GM19467 (cell line): ENCODE measurements around the gene ZNF320.
"Not testable (repeated sequence)": the region's sequence is repeated elsewhere in the genome, so short reads cannot be mapped to it uniquely, and the experiment has no call there.

Source experiments
- ATAC-seq: cut with Tn5 transposase; IDR thresholded peaks from one replicate; pipeline ENCODE4 v1.9.1; 2021; ENCODE audit warnings: mild to moderate bottlenecking, moderate library complexity; ENCODE audit not compliant: unreplicated experiment

The ZNF320 gene

DNA sequence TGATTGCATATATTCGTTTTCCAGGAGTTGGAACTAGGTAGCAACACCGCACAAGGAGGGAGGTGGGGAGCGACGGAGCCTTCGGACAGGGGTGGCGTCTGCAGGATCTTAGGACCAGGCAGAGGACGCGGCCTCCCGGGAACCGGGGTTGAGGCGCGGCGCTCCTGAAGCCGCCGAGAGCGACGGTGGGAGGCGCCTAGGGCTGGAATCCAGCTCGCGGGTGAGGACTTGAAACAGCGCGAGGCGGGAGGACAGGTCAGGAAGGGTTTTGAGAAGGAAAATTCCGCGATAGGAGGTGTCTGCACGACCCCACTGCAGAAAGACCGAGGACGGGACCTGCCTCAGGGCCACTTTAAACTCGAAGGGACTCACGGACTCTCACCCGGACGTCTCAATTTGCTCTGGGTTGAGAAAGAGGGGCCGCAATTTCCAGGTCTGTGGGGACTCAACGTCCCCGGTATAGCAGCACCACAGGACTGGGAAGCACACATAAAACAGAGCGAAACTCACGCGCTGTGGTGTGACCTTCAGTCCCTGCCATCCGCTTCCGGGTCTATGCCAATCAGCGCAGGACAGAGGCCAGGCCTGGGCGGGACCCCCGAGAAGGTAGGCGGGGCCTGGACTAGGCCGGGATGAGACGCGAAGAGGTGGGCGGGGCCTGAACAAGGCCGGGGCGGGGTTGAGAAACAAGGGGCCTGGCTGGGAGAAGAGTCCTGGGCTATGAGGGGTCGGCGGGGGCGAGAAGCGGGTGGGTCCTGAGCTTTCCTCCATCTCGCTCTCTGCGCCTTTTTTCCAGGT, at the start of gene ZNF320:
Gene ZNF320 (minus strand): TSS at position 498 of the 798 bp plus-strand sequence. CDS start 7,380 bp downstream, outside the sequence.
- ATAC-seq: peak; percentile 91

DNA sequence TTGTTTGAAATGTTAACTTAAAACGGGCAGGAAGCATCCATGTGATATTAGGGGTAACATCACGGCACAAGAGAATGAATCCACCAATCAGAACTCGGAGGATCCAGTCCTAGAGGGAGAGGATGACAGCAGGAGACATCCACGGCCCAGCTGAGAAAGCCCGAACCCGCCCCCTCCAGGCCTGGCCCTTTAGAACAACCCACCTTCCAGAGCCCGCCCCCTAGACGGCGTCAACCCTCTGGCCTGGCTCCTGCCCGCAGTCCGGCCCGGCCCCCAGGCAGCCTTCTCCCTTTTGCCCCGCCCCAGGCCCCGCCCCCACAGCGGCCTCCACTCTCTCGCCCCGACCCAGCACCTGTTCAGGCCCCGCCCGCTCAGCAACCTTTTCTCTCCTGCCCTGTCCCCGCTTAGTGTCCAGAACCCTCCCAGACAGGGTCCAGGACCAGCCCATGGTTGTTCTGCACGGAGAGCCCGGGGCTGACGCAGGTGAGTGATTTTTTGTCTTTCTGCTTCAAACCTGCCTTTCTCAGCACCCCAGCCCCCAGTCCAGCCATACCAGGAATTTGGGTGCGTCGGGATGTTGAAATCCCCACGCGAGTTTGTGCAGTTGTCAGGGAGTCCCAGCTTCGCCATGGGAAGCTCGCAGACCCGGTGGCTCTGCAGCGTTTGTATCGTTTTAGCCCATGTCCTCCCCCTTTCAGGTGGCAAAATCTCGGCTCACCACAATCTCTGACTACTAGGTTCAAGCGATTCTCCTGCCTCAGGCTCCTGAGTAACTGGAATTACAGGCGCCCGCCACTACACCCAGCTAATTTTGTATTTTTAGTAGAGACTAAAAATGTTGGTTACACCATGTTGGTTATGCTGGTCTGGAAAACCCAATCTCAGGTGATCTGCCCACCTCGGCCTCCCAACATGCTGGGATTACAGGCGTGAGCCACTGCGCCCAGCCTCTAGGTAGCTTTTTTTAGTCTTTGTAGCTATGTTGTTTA, 49.2 kb upstream of the ZNF320 start:
- ATAC-seq: no peak

DNA sequence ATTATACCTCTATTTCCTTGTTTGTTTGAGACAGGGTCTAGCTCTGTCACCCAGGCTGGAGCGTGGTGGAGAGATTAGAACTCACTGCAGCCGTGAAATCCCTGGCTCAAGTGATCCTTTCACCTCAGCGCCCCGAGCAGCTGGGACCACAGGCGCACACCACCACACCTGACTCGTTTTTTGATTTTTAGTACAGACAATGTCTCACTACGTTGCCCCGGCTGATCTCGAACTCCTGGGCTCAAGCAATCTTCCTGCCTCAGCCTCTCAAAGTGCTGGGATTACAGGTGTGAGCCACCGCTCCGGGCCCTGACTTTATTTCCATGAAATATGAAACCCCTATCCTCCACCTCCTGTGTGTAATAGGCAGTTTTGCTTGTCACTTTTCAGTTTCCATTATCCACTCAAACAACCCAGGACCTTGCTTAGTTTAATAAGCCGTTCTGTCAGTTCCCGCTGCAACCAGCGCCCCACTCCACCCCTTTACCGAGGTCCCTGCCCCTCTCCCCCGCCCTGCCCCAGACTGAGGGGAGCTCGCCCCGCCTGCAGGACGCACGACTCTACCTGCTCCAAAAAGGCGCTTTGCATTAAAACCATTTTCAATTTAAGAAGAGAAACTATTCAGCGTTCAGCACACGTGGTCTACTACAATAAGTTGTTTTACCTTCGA, 48.4 kb upstream of the ZNF320 start:
- no peak for ATAC-seq

DNA sequence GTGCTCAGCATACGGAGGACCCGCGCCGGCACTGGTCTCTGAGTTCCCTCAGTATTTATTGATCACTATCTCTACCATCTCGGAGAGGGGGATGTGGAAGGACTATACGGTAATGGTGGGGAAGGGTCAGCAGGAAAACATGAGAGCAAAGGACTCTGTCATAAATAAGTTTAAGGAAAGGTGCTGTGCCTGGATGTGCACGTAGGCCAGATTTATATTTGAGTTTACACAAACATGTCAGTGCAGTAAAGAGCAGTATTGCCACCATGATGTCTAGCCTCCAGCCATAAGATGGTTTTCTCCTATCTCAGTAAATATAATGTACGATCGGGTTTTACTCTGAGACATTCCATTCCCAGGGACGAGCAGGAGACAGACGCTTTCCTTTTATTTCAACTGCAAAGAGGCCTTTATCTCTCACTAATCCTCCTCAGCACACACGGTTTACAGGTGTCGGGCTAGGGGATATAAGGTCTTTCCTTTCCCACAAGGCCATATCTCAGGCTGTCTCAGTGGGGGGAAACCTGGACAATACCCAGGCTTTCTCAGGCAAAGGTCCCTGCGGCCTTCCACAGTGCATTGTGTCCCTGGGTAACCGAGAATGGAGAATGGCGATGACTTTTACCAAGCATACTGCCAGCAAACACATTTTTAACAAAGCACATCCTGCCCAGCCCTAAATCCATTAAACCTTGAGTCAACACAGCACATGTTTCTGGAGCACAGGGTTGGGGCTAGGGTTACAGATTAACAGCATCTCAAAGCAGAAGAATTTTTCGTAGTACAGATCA, 47.5 kb upstream of the ZNF320 start:
- ATAC-seq: not testable (repeated sequence)

DNA sequence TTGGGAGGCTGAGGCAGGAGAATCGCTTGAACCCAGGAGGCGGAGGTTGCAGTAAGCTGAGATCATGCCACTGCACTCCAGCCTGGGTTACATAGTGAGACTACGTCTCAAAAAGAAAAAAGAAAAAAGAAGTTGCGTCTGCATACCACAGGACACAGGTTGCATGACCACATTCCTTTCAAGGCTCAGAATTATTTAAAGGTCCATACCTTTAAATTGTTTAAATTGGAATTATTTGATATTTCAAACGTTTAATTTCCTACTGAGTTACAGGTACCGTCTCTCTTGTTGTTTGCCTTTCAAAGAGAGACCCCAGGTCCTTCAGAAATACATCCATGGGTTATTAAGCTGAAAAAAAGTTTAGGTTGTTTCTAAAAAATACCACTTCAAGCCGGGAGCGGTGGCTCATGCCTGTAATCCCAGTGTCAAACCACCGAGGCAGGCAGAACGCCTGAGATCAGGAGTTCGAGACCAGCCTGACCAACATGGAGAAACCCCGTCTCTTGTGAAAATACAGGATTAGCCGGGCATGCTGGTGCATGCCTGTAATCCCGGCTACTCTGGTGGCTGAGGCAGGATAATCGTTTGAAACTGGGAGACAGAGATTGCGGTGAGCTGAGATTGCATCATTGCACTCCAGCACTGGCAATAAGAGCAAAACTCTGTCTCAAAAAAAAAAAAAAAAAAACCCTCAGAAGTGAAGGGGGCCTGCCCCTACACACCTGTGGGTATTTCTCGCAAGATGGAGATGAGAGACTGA, 46.6 kb upstream of the ZNF320 start:
- ATAC-seq: no peak

DNA sequence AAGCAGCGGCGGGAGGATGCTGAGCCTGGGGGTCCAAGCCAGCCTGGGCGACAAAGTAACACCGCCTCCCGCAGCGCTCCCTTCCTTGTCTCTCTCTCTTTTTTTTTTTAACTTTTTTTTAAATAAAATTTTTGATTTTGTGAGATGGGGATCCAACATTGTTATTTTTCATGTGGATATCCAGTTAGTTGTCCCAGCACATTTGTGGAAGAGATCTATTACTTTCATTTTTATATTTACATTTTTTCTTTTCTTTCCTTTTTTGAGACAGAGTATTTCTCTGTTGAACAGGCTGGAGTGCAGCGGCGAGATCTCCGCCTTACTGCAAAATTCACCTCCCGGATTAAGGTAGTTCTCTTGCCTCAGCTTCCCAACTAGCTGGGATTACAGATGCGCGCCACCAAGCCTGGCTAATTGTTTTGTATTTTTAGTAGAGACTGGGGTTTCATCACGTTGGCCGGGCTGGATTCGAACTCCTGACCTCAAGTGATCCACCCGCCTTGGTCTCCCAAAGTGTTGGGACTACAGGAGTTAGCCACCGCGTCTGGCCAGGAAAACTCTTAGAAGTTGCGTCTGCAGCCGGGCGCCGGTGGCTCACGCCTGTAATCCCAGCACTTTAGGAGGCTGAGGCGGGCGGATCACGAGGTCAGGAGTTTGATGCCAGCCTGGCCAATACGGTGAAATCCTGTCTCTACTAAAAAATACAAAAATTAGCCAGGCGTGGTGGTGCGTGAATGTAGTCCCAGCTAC, 45.9 kb upstream of the ZNF320 start:
- no peak for ATAC-seq

DNA sequence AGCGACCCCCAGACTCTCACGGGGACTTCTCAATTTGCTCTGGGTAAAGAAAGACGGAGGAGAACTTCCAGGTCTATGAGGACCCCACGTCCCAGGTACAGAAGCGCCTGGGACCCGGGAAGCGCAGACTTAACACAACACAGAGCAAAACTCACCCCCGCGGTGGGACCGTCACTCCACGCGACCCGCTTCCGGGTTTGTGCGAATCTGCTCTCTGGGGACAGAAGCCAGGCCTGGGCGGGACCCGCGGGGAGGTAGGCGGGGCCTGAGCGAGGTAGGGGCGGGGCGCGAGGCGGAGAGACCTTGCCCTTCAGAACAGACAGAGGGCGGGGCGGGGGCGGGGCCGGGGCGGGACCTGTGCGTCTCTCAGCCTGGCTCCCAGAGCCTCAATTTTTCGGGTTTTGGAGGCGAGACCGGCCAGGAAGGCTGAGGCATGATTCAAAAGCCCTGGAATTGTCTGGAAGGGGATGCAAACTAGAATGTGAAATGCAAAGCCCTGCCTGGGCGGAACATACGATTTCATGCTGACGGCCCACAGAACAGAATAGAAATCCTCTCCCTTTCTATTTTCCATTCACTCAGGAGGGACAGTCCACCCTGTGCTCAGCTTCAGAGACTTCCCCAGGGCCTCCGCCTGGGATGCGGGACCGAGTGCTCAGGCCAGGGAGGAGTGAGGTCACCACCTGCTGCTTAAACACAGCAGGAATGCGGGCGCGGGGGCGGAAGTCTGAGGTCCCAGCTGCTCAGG, 45.1 kb upstream of the ZNF320 start:
- peak; percentile 95 for ATAC-seq

DNA sequence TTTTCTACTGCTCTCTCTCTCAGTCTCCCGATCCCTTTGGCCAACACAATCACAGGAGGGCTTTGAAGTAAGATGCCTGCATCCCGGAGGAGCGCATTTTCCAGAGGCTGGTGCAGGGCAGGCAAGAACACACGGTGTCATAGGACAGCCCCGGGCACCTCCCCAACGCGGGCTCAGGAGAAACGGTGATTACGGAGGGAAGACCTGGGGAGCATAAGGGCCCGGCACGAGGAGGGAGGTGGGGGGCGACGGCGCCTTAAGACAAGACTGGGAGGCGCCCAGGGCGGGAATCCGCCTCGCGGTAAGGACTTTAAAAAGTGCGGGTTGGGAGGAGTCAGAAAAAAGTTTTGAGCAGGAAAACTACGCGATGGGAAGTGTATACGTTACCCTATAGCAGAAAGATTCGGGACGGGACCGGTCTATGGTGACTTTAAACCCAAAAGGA, 44.5 kb upstream of the ZNF320 start:
- ATAC-seq: no peak

DNA sequence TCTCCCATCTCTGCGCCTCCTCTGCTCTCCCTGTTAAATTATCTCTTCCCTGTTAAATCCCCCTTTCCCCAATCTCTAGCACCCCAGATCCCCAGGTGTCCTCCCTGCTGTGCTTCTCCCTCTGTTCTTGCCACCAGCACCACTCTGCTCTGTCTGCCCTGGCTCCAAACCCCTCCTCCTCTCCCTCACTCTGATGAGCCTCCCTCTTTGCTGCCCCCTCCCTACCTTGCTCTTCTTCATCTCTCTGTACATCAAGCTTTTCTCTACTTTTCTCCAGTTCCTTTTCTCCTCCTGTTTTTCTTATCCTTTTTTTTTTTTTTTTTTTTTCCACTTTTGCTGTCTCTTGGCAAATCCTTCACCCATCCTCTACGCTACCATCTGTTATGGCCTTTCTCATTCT, 44.1 kb upstream of the ZNF320 start:
- not testable (repeated sequence) for ATAC-seq

DNA sequence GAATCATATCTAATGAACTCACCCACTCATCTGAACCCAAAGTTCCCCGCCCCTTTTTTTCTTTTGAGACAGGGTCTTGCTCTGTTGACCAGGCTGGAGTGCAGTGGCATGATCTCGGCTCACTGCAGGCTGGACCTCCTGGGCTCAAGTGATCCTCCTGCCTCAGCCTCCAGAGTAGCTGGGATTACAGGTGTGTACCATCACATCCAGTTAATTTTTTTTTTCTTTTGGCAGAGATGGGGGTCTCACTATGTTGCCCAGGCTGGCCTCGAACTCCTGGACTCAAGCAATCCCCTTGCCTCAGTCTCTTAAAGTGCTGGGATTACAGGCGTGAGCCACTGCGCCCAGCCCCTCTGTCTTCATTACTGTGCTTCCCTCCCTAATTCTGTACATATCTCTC, 43.5 kb upstream of the ZNF320 start:
- not testable (repeated sequence) for ATAC-seq

DNA sequence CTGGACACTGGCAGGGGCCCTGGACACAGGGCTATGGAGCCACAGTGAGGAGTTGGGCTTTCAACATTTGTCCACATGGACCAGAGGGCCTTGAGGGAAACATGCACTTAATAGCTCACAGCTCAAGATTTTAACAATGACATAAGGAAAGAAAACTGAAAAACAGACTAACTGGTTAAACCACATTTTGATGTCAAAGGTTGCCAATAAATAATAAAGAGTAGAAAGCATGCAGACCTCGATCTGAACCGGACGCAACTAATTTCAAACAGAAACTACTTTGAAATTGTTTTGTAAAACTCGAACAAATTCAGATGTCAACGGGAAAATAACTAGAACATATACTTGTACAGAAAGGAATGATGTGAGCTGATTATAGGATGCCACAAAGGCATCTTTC, 41.3 kb upstream of the ZNF320 start:
- no peak for ATAC-seq

DNA sequence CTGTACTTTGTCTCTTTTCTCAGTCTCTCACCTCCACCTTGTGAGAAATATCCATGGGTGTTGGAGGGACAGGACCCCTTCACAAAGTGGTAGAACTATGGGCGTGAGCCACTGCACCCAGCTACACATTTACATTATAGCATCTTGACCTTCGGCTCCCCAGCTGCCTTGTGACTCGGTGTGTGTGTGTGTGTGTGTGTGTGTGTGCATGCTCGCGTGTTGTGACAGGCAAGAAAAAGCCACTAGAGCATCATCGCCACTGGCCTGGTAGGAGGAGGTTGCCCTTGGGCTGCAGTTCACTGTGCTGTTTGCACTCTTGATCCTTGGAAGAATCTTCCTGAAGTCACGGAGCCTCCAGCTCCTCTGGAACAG, 39.5 kb upstream of the ZNF320 start:
- no peak for ATAC-seq

DNA sequence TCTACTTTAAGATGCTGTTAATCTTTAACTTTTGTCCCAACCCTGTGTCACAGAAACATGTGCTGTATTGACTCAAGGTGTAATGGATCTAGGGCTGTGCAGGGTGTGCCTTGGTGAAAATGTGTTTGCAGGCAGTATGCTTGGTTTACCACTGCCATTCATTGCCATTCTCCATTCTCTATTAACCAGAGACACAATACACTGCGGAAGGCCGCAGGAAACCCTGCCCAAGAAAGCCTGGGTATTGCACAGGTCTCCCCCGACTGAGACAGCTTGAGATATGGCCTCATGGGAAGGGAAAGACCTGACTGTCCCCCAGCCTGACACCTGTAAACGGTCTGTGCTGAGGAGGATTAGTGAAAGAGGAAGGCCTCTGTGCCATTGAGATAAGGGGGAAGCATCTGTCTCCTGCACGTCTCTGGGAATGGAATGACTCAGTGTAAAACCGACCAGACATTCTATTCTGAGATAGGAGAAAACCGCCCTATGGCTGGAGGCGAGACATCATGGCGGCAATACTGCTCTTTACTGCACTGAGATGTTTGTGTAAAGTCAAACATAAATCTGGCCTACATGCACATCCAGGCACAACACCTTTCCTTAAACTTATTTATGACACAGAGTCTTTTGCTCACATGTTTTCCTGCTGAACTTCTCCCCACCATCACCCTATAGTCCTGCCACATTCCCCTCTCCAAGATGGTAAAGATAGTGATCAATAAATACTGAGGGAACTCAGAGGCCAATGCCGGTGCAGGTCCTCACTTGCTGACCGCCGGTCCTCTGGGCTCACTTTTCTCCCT, 38.9 kb upstream of the ZNF320 start:
- no peak for ATAC-seq

DNA sequence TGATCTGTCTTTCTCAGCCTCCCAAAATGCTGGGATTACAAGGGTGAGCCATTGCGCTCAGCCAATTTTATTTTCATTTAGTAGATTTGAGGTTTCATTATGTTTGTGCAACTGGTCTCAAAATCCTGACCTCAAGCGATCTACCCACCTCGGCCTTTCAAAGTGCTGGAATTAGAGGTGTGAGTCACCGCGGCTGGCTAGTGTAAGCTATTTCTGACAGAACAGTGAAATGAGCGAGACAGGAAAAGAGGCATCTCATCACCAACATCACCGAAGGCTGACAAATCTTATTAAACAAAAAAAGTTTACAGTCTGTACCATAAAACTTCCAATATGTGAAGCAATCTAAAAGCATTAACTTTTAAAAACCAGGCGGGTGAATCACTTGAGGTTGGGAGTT, 38.0 kb upstream of the ZNF320 start:
- no peak for ATAC-seq

DNA sequence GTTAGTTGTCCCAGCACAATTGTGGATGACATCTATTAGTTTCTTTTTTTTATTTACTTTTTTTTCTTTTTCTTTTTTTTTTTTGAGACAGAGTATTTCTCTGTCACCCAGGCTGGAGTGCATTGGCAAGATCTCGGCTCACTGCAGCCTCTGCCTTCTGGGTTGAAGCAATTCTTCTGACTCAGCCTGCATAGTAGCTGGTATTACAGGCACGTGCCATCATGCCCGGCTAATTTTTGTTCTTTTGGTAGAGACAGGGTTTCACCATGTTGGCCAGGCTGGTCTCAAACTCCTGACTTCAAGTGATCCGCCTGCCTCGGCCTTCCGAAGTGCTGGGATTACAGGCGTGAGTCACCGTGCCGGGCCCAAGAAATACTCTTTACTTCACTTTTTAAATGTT, 27.2 kb upstream of the ZNF320 start:
- ATAC-seq: not testable (repeated sequence)

DNA sequence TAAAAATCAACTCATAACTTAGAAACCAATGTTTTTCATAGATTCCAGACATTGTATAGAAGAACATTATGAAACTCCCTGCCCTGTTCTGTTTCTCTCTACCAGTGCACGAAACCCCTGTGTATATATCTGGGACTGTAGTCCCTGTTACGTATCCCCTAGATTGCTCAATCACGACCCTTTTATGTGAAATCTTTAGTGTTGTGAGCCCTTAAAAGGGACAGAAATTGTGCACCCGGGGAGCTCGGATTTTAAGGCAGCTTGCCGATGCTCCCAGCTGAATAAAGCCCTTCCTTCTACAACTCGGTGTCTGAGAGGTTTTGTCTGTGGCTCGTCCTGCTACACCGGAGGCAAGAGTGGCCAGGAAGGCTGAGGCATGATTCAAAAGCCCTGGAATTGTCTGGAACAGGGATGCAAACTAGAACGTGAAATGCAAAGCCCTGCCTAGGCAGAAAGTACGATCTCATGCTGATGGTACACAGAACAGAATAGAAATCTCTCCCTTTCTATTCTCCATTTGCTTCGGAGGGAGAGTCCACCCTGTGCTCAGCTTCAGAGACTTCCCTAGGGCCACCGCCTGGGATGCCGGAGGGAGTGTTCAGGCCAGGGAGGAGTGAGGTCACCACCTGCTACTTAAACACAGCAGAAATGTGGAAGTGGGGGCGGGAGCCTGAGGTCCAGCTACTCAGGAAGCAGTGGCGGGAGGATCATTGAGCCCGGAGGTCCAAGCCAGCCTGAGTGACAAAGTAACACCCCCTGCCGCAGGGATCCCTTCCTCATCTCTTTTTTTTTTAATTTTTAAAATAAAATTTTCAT, 26.6 kb upstream of the ZNF320 start:
- ATAC-seq: no peak
